K562 (cell line): Measurements from ENCODE around the gene SCG2. TPM values are rescaled to one million over a fixed set of nuclear protein-coding genes. Genes with fewer than 3 reads are reported as not detected.
A peak's percentile ranks its signal among the peaks of the same experiment; 100 is the strongest.

Source experiments
- CAMTA2 ChIP-seq: fragments of 250-450 bp; sonication (Bioruptor Pico); conservative IDR thresholded peaks from 2 replicates; pipeline ENCODE4 v1.5.1; 2022
- CHD1 ChIP-seq: fragments of 200-600 bp; sonication (generic); IDR thresholded peaks from one replicate; pipeline ENCODE4 v1.6.1; 2012; ENCODE audit warnings: mild to moderate bottlenecking, moderate library complexity, low read length, inconsistent platforms
- DPF2 ChIP-seq: fragments of 450-650 bp; IDR thresholded peaks from 2 replicates; pipeline ENCODE4 v1.6.1; 2016
- HDAC1 ChIP-seq, 2 experiments: fragments of 450-650 bp; IDR thresholded peaks; 2 replicates each; pipeline ENCODE4 v1.6.1; 2016 to 2017; ENCODE audit warnings: inconsistent platforms in 1 of 2, mild to moderate bottlenecking in 1 of 2, moderate library complexity in 1 of 2
- HMGN3 ChIP-seq: IDR thresholded peaks from 2 replicates; pipeline ENCODE4 v1.6.1; 2011; ENCODE audit warnings: borderline replicate concordance, low read depth, mild to moderate bottlenecking, mixed read lengths, low read length; ENCODE audit not compliant: insufficient read length; ENCODE audit errors: extremely low read depth
- JUN ChIP-seq, 2 experiments: sonication (generic) in 1 of 2; formaldehyde crosslinking in 1 of 2; IDR thresholded peaks; 2 replicates each; pipeline versions ENCODE4 v1.6.1 to v1.8.0; 2012 to 2022; ENCODE audit warnings: borderline replicate concordance in 2 of 2, mild to moderate bottlenecking in 2 of 2, improper control_type of control experiment in 1 of 2, low read depth in 1 of 2, low read length in 1 of 2, missing genetic modification reagents in 1 of 2
- MAFG ChIP-seq: fragments of 450-650 bp; conservative IDR thresholded peaks from 2 replicates; pipeline ENCODE4 v1.6.1; 2016; ENCODE audit warnings: missing genetic modification characterization, missing compliant biosample characterization
- MAFK ChIP-seq: IDR thresholded peaks from 2 replicates; pipeline ENCODE4 v1.6.1; 2011; ENCODE audit warnings: low read length, improper control_type of control experiment
- MCM5 ChIP-seq: fragments of 450-650 bp; IDR thresholded peaks from 2 replicates; pipeline ENCODE4 v1.6.1; 2016; ENCODE audit warnings: low read depth
- PML ChIP-seq: IDR thresholded peaks from 2 replicates; pipeline ENCODE4 v1.6.1; 2012; ENCODE audit warnings: low read length, inconsistent platforms
- RBM14 ChIP-seq: fragments of 200-400 bp; formaldehyde crosslinking; IDR thresholded peaks from 2 replicates; pipeline ENCODE4 v1.6.1; 2018; ENCODE audit warnings: low read depth, mild to moderate bottlenecking, low read length, moderate library complexity, borderline replicate concordance; ENCODE audit not compliant: insufficient read depth
- SIN3B ChIP-seq: fragments of 450-650 bp; IDR thresholded peaks from 2 replicates; pipeline ENCODE4 v1.6.1; 2017; ENCODE audit warnings: low read depth, mild to moderate bottlenecking, moderate library complexity
- SUPT5H ChIP-seq: fragments of 450-650 bp; IDR thresholded peaks from 2 replicates; pipeline ENCODE4 v1.6.1; 2016
- TOE1 ChIP-seq, 2 experiments: fragments of 450-650 bp in 1 of 2; sonication (generic) in 1 of 2; formaldehyde crosslinking in 1 of 2; IDR thresholded peaks; 2 replicates each; pipeline versions ENCODE4 v1.7.1 to v1.8.0; 2016 to 2022; ENCODE audit warnings: borderline replicate concordance in 2 of 2, mild to moderate bottlenecking in 2 of 2, antibody characterized with exemption in 1 of 2, inconsistent platforms in 1 of 2, low read depth in 1 of 2, missing genetic modification reagents in 1 of 2, moderate library complexity in 1 of 2
- ZNF609 ChIP-seq: sonication (generic); formaldehyde crosslinking; IDR thresholded peaks from 2 replicates; pipeline ENCODE4 v1.8.1; 2023; ENCODE audit warnings: missing genetic modification reagents, mild to moderate bottlenecking, borderline replicate concordance
- ZNF77 ChIP-seq: fragments of 250-450 bp; sonication (Bioruptor Pico); IDR thresholded peaks from 2 replicates; pipeline ENCODE4 v1.5.0; 2020
- polyA plus RNA-seq, 8 experiments: library from polyadenylated mRNA; depleted of rRNA in 4 of 8; stranded (reverse) in 5 of 8; unstranded in 3 of 8; fragments of >200 nt; fragmentation: Nextera tagmentation in 2 of 8; fragmentation: Illumina TruSeq in 1 of 8; extraction: Ambion mirVana in 2 of 8; extraction: Trizol in 1 of 8; gene quantifications; 2 replicates each; pipeline versions ENCODE4 v1.2.1 to v1.2.3, GENCODE V29; 2011 to 2014; ENCODE audit warnings: inconsistent platforms in 1 of 8, missing spikeins in 1 of 8
- total RNA-seq, 7 experiments: library from RNA; depleted of rRNA in 6 of 7; stranded (reverse); fragments of >200 nt in 6 of 7; fragmentation: Illumina TruSeq in 2 of 7; extraction: Trizol in 2 of 7; gene quantifications; 2 replicates each; pipeline versions ENCODE4 v1.2.1 to v1.2.3, GENCODE V29; 2011 to 2021; ENCODE audit warnings: low replicate concordance in 1 of 7
- TF ChIP-seq, protein P1 (sequence below): sonication (generic); formaldehyde crosslinking; IDR thresholded peaks from 2 replicates; pipeline ENCODE4 v1.4.0; 2020; ENCODE audit warnings: mild to moderate bottlenecking, missing genetic modification reagents
- TF ChIP-seq, protein P2 (sequence below): fragments of 250-450 bp; sonication (Bioruptor Pico); IDR thresholded peaks from 2 replicates; pipeline ENCODE4 v1.4.0; 2020; ENCODE audit warnings: mild to moderate bottlenecking

The SCG2 gene
- total and polyA plus RNA-seq, 9 of the 15 experiments (the other 6 are each of a cell fraction or from before 2014, with no cell fraction given) = 0.07 to 1.6 (median 1.1) TPM

DNA sequence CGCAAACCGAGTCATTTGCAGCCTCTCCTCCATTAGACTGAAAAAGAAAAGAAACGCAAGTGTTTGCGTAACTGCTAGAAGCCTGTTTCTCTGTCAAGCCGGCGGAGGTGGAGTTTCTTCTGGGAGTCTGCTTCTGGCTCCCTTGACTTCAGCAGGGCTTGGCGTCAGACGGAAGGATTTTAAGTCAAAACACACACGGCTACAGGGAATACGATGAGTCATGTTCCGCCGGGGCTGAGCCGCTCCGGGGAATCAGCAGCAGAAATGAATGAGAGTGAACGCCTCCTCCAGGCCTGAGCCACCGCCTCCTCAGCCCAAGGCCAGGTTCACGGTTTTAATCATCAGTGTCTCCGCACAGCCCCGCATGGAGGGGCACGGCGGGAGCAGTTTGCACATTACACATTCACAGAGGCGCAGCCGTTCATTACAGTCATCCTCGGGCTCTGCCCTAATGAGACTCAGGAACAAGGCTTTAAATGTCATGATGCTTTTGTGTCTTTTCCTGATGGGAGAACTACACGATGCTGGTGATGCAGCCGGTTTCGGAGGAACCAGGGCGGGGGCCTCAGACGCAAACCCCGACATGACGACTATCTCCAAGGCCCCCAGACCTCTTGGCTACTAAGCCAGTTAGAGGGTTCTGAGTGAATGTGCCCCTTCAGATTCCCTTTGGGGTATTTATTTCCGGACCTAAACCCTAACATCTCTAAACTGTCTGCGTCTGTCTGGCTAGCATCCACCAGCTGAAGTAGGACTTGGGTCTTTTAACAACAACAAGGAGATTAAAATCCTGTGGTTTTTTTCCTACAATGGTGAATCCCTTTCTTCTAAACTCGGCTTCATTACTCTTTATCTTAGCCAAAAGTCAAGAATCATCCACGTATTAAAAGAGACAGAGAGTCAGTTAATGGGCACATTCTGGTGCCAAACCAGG lies 11.1 kb upstream of the SCG2 start (continued):
- no peak for TF ChIP-seq ZNF609 (CRISPR knock-in tag)
- TF ChIP-seq HMGN3 = no peak
- no peak for TF ChIP-seq SIN3B
- TF ChIP-seq TOE1 (IDR thresholded peaks at IDR 0.05; ENCODE audit: borderline replicate concordance) = no peak
- no peak for TF ChIP-seq TOE1 (CRISPR knock-in tag; IDR thresholded peaks at IDR 0.05; ENCODE audit: borderline replicate concordance, low read depth)
- TF ChIP-seq, protein P1, sequence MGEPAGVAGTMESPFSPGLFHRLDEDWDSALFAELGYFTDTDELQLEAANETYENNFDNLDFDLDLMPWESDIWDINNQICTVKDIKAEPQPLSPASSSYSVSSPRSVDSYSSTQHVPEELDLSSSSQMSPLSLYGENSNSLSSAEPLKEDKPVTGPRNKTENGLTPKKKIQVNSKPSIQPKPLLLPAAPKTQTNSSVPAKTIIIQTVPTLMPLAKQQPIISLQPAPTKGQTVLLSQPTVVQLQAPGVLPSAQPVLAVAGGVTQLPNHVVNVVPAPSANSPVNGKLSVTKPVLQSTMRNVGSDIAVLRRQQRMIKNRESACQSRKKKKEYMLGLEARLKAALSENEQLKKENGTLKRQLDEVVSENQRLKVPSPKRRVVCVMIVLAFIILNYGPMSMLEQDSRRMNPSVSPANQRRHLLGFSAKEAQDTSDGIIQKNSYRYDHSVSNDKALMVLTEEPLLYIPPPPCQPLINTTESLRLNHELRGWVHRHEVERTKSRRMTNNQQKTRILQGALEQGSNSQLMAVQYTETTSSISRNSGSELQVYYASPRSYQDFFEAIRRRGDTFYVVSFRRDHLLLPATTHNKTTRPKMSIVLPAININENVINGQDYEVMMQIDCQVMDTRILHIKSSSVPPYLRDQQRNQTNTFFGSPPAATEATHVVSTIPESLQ (CRISPR knock-in tag) = no peak
- no peak for TF ChIP-seq ZNF77
- TF ChIP-seq CAMTA2 (CRISPR knock-in tag) = no peak
- TF ChIP-seq HDAC1 (IDR thresholded peaks at IDR 0.05) = no peak
- TF ChIP-seq DPF2 = peak; percentile 53
- TF ChIP-seq, protein P2, sequence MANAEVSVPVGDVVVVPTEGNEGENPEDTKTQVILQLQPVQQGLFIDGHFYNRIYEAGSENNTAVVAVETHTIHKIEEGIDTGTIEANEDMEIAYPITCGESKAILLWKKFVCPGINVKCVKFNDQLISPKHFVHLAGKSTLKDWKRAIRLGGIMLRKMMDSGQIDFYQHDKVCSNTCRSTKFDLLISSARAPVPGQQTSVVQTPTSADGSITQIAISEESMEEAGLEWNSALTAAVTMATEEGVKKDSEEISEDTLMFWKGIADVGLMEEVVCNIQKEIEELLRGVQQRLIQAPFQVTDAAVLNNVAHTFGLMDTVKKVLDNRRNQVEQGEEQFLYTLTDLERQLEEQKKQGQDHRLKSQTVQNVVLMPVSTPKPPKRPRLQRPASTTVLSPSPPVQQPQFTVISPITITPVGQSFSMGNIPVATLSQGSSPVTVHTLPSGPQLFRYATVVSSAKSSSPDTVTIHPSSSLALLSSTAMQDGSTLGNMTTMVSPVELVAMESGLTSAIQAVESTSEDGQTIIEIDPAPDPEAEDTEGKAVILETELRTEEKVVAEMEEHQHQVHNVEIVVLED (CRISPR knock-in tag) = no peak
- TF ChIP-seq MAFK = peak; percentile 47; the same call in 1 of the 2 replicates
- TF ChIP-seq MCM5 = no peak
- TF ChIP-seq SUPT5H = no peak
- no peak for TF ChIP-seq CHD1
- no peak for TF ChIP-seq RBM14
- TF ChIP-seq PML = no peak
- TF ChIP-seq JUN (IDR thresholded peaks at IDR 0.05; ENCODE audit: borderline replicate concordance, low read depth, low read length) = peak; percentile 65
- TF ChIP-seq JUN (CRISPR knock-in tag; IDR thresholded peaks at IDR 0.05; ENCODE audit: borderline replicate concordance) = no peak
- TF ChIP-seq MAFG (tag) = peak; percentile 85
